ENCODE results near the gene TNFSF9.
A peak's percentile ranks its signal among the peaks of the same experiment; 100 is the strongest.

TNFSF9 gene, protein sequence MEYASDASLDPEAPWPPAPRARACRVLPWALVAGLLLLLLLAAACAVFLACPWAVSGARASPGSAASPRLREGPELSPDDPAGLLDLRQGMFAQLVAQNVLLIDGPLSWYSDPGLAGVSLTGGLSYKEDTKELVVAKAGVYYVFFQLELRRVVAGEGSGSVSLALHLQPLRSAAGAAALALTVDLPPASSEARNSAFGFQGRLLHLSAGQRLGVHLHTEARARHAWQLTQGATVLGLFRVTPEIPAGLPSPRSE

DNA sequence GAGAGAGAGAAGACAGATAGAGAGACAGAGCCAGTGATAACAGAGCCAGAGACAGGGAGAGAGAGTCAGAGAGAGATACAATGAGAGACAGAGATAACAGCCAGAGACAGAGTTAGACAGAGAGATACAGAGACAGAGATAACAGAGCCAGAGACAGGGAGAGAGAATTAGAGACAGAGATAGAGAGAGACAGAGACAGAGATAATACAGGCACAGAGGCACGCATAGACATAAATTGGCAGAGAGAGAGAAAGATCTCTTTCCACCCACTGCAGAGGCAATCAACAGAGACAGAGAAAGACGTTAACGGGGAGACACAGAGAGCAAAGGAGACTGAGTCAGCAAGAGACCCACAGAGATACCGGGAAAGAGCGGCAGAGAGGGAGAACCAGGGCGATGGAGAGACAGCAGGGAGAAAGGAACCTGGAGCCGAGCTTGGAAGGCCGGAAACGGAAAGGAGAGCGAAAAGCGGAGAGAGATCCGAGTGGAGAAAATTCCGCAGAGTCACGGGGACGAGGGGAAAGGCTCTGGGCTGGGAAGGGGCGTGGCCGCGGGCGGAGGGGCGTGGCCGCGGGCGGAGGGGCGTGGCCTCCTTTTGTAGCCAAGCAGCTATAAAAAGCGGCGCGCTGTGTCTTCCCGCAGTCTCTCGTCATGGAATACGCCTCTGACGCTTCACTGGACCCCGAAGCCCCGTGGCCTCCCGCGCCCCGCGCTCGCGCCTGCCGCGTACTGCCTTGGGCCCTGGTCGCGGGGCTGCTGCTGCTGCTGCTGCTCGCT is at the start of gene TNFSF9:
TSS of gene TNFSF9 (plus strand) at position 641 of the 777 bp plus-strand sequence. CDS start at position 652, 11 bp downstream.
- TF ChIP-seq, protein P1, sequence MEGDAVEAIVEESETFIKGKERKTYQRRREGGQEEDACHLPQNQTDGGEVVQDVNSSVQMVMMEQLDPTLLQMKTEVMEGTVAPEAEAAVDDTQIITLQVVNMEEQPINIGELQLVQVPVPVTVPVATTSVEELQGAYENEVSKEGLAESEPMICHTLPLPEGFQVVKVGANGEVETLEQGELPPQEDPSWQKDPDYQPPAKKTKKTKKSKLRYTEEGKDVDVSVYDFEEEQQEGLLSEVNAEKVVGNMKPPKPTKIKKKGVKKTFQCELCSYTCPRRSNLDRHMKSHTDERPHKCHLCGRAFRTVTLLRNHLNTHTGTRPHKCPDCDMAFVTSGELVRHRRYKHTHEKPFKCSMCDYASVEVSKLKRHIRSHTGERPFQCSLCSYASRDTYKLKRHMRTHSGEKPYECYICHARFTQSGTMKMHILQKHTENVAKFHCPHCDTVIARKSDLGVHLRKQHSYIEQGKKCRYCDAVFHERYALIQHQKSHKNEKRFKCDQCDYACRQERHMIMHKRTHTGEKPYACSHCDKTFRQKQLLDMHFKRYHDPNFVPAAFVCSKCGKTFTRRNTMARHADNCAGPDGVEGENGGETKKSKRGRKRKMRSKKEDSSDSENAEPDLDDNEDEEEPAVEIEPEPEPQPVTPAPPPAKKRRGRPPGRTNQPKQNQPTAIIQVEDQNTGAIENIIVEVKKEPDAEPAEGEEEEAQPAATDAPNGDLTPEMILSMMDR (IDR thresholded peaks at IDR 0.05; ENCODE audit: low read depth, low read length) = no peak
- peak; percentile 50 for DNase-seq (ENCODE audit: extremely low read depth, low read depth)

DNA sequence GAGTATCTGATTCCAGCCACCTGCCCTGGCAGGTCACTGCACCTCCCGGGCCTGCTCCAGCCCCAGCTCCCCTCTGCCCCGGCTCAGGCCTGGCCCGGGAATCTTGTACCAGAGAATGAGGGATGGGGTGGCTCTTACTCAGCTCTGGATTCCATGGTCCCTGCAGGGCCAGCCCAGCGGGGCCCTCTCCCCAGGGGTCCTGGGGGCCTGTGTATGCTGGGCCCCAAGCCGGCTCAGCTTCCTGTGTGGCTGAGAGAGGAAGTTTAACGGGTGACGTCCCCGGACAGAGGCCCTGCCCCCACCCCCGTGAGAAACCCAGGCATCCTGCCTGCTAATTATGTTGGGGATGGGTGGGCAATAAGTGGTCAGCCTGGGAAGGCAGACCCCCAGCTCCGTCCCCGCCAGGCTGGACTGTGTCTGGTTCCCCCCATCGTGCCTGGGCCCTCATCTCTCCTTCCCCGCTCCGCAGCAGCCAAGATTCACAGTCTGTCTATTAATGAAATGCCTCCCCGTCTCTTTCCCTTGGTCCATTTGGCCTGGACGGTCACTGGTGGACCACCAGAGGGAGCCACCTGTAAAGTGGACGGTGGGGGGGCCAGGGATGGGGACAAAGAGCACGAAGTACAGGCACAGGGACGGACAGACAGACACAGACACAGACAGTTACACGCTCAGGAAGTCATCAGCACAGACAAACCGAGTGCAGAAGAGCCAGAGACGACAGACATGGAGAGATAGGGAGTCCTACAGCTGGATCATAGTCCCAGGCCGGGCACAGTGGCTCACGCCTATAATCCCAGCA is 49.1 kb upstream of the TNFSF9 start, which contains the start of gene DENND1C:
TSS of gene DENND1C (minus strand) at position 247 of the 802 bp plus-strand sequence. CDS start at position 155, 92 bp downstream.
- TF ChIP-seq, protein P1 (IDR thresholded peaks at IDR 0.05; ENCODE audit: low read depth, low read length) = peak; percentile 50
- DNase-seq (ENCODE audit: extremely low read depth, low read depth) = no peak

DNA sequence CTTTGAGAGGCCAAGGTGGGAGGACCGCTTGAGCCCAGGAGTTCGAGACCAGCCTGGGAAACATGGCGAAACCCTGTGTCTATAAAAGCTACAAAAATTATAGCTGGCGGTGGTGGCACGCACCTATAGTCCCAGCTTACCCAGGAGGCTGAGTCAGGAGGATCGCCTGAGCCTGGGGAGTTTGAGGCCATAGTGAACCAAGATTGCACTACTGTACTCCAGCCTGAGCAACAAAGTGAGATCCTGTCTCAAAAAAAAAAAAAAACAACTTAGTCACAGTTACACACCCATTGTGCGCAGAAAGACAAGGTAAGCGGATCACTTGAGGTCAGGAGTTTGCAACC is 48.5 kb upstream of the TNFSF9 start:
- no peak for DNase-seq (ENCODE audit: extremely low read depth, low read depth)
- TF ChIP-seq, protein P1 (IDR thresholded peaks at IDR 0.05; ENCODE audit: low read depth, low read length) = no peak

DNA sequence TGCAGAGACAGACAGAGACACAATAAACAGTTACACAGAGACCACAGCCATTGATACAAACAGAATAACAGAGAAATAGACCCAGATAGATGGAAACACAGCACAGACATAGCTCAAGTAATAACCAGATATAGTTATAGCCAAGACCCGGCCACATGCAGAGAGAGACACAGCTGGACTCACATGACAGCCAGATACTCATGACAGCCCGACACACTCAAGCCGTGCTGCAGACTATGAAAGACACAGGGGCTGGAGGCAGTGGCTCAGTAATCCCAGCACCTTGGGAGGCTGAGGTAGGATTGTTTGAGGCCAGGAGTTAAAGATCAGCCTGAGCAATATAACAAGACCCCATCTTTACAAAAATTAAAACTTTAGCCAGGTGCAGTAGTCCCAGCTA is 47.6 kb upstream of the TNFSF9 start:
- TF ChIP-seq, protein P1 (IDR thresholded peaks at IDR 0.05; ENCODE audit: low read depth, low read length) = no peak
- no peak for DNase-seq (ENCODE audit: extremely low read depth, low read depth)

DNA sequence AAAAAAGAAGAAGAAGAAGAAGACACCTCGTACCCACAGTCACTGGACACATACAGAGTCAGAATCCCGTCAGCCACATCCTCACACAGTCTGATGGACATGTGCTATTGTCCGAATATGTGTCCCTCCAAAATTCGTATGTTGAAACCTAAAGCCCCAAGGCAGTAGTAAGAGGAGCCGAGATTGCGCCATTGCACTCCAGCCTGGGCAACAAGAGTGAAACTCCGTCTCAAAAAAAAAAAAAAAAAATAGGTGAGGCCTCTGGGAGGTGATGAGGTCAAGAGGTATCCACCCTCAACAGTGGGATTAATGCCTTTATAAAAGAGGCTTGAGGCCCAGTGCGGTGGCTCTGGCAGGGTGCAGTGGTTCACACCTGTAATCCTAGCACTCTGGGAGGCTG is 46.6 kb upstream of the TNFSF9 start:
- TF ChIP-seq, protein P1 (IDR thresholded peaks at IDR 0.05; ENCODE audit: low read depth, low read length) = no peak
- DNase-seq (ENCODE audit: extremely low read depth, low read depth) = no peak

DNA sequence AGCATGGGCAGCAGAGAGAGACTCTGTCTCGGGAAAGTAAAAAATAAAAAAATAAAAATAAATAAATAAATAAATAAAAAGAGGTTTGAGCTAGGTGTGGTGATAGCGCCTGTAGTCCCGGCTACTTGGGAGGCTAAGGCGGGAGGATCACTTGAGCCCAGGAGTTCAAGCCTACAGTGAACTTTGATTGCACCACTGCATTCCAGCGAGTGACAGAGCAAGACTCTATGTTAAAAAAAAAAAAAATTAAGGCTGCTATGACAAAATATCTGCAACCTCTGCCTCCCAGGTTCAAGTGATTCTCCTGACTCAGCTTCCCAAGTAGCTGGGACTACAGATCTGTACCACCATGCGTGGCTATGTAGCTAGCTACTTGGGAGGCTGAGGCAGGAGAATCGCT is 46.0 kb upstream of the TNFSF9 start:
- no peak for DNase-seq (ENCODE audit: extremely low read depth, low read depth)
- TF ChIP-seq, protein P1 (IDR thresholded peaks at IDR 0.05; ENCODE audit: low read depth, low read length) = no peak

Data from AG09319 (cell line).